Measurements from ENCODE around the gene ASTN2. TPM values are rescaled to one million over a fixed set of nuclear protein-coding genes. Genes with fewer than 3 reads are reported as not detected.

ASTN2 gene
- total and polyA plus RNA-seq, 9 of the 15 experiments (the other 6 are each of a cell fraction or from before 2014, with no cell fraction given), result 0.56 to 3.5 (median 1.9) TPM

DNA sequence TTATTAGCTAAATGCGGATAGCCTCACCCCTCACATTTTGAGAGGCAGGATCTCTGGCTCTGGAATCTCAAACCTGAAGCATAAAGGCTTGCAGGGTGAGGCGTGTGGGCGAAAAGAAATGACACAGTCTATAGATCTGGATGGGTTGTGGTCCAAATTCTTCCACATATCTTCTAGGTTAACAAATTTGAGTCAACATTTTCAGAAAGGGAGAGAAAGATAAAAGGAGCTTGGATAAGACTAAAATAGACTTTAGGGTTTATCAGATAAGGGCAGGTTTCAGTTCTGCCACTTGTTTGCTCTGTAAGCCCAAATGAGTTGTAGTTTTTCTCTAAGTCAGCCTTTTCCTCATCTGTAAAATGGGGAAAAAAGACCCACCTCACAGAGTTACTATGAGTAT, 506.9 kb downstream of the ASTN2 start (continued):
- no peak for TF ChIP-seq NBN (IDR thresholded peaks at IDR 0.05; ENCODE audit: low read depth)
- TF ChIP-seq, protein P1, sequence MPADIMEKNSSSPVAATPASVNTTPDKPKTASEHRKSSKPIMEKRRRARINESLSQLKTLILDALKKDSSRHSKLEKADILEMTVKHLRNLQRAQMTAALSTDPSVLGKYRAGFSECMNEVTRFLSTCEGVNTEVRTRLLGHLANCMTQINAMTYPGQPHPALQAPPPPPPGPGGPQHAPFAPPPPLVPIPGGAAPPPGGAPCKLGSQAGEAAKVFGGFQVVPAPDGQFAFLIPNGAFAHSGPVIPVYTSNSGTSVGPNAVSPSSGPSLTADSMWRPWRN (IDR thresholded peaks at IDR 0.05; ENCODE audit: low read depth), result no peak
- no peak for TF ChIP-seq TCFL5 (CRISPR knock-in tag; conservative IDR thresholded peaks at IDR 0.05)
- TF ChIP-seq ZNF140 (CRISPR knock-in tag; IDR thresholded peaks at IDR 0.05), result no peak

DNA sequence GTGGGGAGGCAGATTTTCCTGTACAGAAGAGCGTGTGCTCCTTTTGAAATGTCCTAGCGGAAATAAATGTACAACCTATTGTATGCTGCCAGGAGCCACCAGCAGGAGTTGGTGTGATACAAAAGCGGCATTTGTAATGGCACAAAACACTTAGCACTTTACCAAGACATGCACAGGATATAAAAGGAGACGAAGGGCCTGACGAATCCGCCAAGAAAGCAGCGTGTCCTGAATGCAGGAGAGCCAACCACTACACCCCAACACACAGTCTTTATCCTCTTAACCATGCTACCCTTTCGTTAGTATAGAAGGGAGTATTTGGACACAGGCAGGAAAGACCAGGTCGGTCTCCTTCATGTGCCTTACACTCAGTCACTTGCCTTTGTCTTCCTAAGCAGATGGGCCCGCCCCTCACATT, 509.7 kb downstream of the ASTN2 start:
- no peak overlapping the region for H3K27ac ChIP-seq (ENCODE audit: extremely low read depth, low read depth, low read length)
- H3K27me3 ChIP-seq (ENCODE audit: control insufficient read depth in 2 of 2, insufficient read depth in 2 of 2, low read length in 2 of 2), result no peaks in the 10 kb centered on the region
- no peaks in the 10 kb centered on the region for H3K79me2 ChIP-seq (ENCODE audit: control insufficient read depth, insufficient read depth, low read length)
- H3K4me1 ChIP-seq (replicated peaks in 1 of 2; ENCODE audit: control insufficient read depth in 2 of 2, insufficient read depth in 2 of 2, low read length in 2 of 2), result no peaks in the 10 kb centered on the region
- no peak overlapping the region for H3K4me2 ChIP-seq (ENCODE audit: insufficient read depth, low read length)
- H4K20me1 ChIP-seq (replicated peaks; ENCODE audit: control insufficient read depth, insufficient read depth, low read length), result no peaks in the 10 kb centered on the region
- H3K9ac ChIP-seq (ENCODE audit: insufficient read depth in 1 of 2, low read depth in 2 of 2, low read length in 2 of 2), result no peak overlapping the region
- POLR2A ChIA-PET, result no interaction called here
- FAIRE-seq (no peak), DNase-seq (ENCODE audit: extremely low read depth in 1 of 4, low spot score in 3 of 4) (no peak), ATAC-seq (no peak)
- H3K36me3 ChIP-seq (ENCODE audit: control insufficient read depth, insufficient read depth, low read length), result no peaks in the 10 kb centered on the region
- H2AFZ ChIP-seq (ENCODE audit: low read depth, low read length), result no peak overlapping the region
- H3K9me1 ChIP-seq (ENCODE audit: control insufficient read depth, insufficient read depth, low read length), result no peaks in the 10 kb centered on the region
- in situ Hi-C loops (cut with MboI) (no loop called here), intact Hi-C loops (cut with micrococcal nuclease) (no loop called here)
- no peak overlapping the region for H3K4me3 ChIP-seq
- no peaks in the 10 kb centered on the region for H3K9me3 ChIP-seq (replicated peaks; ENCODE audit: control insufficient read depth, insufficient read depth, low read depth, low read length)
- 0% methylated on average over 10 of the region's 10 CpGs for WGBS (ENCODE audit: insufficient coverage, low coverage, missing lambda C conversion rate)
- no TSS peak for BruUV-seq (replicated peaks)
- CTCF ChIA-PET (ENCODE audit: low intra/inter-chr PET ratio), result no interaction called here
- no peak for TF ChIP-seq ZNF780A (CRISPR knock-in tag; IDR thresholded peaks at IDR 0.05)
- TF ChIP-seq ILF3 (IDR thresholded peaks at IDR 0.05; ENCODE audit: borderline replicate concordance), result no peak
- TF ChIP-seq ZNF830 (CRISPR knock-in tag; IDR thresholded peaks at IDR 0.05), result no peak
- TF ChIP-seq SOX6 (IDR thresholded peaks at IDR 0.05), result no peak
- TF ChIP-seq, protein P2, sequence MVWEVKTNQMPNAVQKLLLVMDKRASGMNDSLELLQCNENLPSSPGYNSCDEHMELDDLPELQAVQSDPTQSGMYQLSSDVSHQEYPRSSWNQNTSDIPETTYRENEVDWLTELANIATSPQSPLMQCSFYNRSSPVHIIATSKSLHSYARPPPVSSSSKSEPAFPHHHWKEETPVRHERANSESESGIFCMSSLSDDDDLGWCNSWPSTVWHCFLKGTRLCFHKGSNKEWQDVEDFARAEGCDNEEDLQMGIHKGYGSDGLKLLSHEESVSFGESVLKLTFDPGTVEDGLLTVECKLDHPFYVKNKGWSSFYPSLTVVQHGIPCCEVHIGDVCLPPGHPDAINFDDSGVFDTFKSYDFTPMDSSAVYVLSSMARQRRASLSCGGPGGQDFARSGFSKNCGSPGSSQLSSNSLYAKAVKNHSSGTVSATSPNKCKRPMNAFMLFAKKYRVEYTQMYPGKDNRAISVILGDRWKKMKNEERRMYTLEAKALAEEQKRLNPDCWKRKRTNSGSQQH (CRISPR knock-in tag; IDR thresholded peaks at IDR 0.05), result no peak
- no peak for TF ChIP-seq MCM5 (IDR thresholded peaks at IDR 0.05; ENCODE audit: low read depth)
- TF ChIP-seq, protein P3, sequence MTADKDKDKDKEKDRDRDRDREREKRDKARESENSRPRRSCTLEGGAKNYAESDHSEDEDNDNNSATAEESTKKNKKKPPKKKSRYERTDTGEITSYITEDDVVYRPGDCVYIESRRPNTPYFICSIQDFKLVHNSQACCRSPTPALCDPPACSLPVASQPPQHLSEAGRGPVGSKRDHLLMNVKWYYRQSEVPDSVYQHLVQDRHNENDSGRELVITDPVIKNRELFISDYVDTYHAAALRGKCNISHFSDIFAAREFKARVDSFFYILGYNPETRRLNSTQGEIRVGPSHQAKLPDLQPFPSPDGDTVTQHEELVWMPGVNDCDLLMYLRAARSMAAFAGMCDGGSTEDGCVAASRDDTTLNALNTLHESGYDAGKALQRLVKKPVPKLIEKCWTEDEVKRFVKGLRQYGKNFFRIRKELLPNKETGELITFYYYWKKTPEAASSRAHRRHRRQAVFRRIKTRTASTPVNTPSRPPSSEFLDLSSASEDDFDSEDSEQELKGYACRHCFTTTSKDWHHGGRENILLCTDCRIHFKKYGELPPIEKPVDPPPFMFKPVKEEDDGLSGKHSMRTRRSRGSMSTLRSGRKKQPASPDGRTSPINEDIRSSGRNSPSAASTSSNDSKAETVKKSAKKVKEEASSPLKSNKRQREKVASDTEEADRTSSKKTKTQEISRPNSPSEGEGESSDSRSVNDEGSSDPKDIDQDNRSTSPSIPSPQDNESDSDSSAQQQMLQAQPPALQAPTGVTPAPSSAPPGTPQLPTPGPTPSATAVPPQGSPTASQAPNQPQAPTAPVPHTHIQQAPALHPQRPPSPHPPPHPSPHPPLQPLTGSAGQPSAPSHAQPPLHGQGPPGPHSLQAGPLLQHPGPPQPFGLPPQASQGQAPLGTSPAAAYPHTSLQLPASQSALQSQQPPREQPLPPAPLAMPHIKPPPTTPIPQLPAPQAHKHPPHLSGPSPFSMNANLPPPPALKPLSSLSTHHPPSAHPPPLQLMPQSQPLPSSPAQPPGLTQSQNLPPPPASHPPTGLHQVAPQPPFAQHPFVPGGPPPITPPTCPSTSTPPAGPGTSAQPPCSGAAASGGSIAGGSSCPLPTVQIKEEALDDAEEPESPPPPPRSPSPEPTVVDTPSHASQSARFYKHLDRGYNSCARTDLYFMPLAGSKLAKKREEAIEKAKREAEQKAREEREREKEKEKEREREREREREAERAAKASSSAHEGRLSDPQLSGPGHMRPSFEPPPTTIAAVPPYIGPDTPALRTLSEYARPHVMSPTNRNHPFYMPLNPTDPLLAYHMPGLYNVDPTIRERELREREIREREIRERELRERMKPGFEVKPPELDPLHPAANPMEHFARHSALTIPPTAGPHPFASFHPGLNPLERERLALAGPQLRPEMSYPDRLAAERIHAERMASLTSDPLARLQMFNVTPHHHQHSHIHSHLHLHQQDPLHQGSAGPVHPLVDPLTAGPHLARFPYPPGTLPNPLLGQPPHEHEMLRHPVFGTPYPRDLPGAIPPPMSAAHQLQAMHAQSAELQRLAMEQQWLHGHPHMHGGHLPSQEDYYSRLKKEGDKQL (CRISPR knock-in tag; IDR thresholded peaks at IDR 0.05; ENCODE audit: borderline replicate concordance), result no peak
- TF ChIP-seq, protein P4, sequence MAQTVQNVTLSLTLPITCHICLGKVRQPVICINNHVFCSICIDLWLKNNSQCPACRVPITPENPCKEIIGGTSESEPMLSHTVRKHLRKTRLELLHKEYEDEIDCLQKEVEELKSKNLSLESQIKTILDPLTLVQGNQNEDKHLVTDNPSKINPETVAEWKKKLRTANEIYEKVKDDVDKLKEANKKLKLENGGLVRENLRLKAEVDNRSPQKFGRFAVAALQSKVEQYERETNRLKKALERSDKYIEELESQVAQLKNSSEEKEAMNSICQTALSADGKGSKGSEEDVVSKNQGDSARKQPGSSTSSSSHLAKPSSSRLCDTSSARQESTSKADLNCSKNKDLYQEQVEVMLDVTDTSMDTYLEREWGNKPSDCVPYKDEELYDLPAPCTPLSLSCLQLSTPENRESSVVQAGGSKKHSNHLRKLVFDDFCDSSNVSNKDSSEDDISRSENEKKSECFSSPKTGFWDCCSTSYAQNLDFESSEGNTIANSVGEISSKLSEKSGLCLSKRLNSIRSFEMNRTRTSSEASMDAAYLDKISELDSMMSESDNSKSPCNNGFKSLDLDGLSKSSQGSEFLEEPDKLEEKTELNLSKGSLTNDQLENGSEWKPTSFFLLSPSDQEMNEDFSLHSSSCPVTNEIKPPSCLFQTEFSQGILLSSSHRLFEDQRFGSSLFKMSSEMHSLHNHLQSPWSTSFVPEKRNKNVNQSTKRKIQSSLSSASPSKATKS (CRISPR knock-in tag; IDR thresholded peaks at IDR 0.05), result no peak

Data from K562 (cell line).